ENCODE measurements around the gene PRKCZ.

The PRKCZ gene

GRCh38 chr1:2148691-2149090 is 98.5 kb downstream of the PRKCZ start:
- Histone ChIP-seq H2AFZ (ENCODE audit: low read length) (no peak overlapping the region), H3K79me1 (ENCODE audit: low read depth, low read length) (peaks cover 5% of the 10 kb centered on the region), H3K27ac (replicated peaks; ENCODE audit: low read length) (no peak overlapping the region), H3K23ac (ENCODE audit: low read depth, low read length, poor library complexity) (no peak overlapping the region), H4K8ac (ENCODE audit: low read depth, low read length) (no peak overlapping the region), H3K4me2 (ENCODE audit: insufficient read depth, low read length, poor library complexity, severe bottlenecking) (no peak overlapping the region), H3K4me1 (ENCODE audit: control insufficient read depth in 2 of 2, insufficient read depth in 1 of 2, low read depth in 1 of 2, low read length in 2 of 2) (no peaks in the 10 kb centered on the region), H3K27me3 (ENCODE audit: control insufficient read depth in 3 of 3, insufficient read depth in 3 of 3, low read depth in 1 of 3, low read length in 3 of 3) (peaks cover 0 to 6% (median 0%) of the 10 kb centered on the region in 3 experiments), H2AK5ac (ENCODE audit: low read depth, low read length) (no peak overlapping the region), H2BK15ac (ENCODE audit: low read length) (no peak overlapping the region), H2BK5ac (ENCODE audit: low read length) (no peak overlapping the region), H3K9me3 (replicated peaks in 1 of 2; ENCODE audit: control insufficient read depth in 2 of 2, insufficient read depth in 1 of 2, low read depth in 1 of 2, low read length in 2 of 2) (no peaks in the 10 kb centered on the region), H3K9ac (ENCODE audit: low read depth, low read length, poor library complexity) (no peak overlapping the region), H3K18ac (ENCODE audit: low read length) (no peak overlapping the region), H2BK12ac (ENCODE audit: low read length) (no peak overlapping the region), H3K36me3 (replicated peaks in 1 of 2; ENCODE audit: control insufficient read depth in 2 of 2, insufficient read depth in 2 of 2, low read length in 2 of 2) (peaks cover 0 to 29% of the 10 kb centered on the region in 2 donors), H4K91ac (ENCODE audit: low read depth, low read length, poor library complexity) (no peak overlapping the region), H3K14ac (ENCODE audit: low read length) (no peak overlapping the region), H3K4ac (ENCODE audit: low read length) (no peak overlapping the region), H3K4me3 (ENCODE audit: low read length in 2 of 2) (no peak overlapping the region), H2BK120ac (ENCODE audit: low read depth, low read length) (no peak overlapping the region)
- no CpG with 5 or more reads among the region's 14 CpGs for WGBS, 2 donors (ENCODE audit: extremely low coverage in 2 of 2, insufficient read length in 2 of 2, insufficient replicate concordance in 1 of 2)
- no peak for DNase-seq (ENCODE audit: low spot score)

- DNase-seq (ENCODE audit: low spot score) = no peak
- no CpG with 5 or more reads among the region's 19 CpGs for WGBS, 2 donors (ENCODE audit: extremely low coverage in 2 of 2, insufficient read length in 2 of 2, insufficient replicate concordance in 1 of 2)
Observed at GRCh38 chr1:2150801-2151200, 100.6 kb downstream of the PRKCZ start.

GRCh38 chr1:2151252-2151651 is 101.0 kb downstream of the PRKCZ start:
- Histone ChIP-seq H4K91ac (ENCODE audit: low read depth, low read length, poor library complexity) (no peak overlapping the region), H3K4me2 (ENCODE audit: insufficient read depth, low read length, poor library complexity, severe bottlenecking) (no peak overlapping the region), H2BK120ac (ENCODE audit: low read depth, low read length) (no peak overlapping the region), H2BK5ac (ENCODE audit: low read length) (no peak overlapping the region), H2AK5ac (ENCODE audit: low read depth, low read length) (no peak overlapping the region), H3K4me3 (ENCODE audit: low read length in 2 of 2) (peak overlapping the region in 1 of 2 donors; percentile 26), H2BK12ac (ENCODE audit: low read length) (no peak overlapping the region), H4K8ac (ENCODE audit: low read depth, low read length) (no peak overlapping the region), H3K79me1 (ENCODE audit: low read depth, low read length) (peaks cover 12% of the 10 kb centered on the region), H3K4me1 (ENCODE audit: control insufficient read depth in 2 of 2, insufficient read depth in 1 of 2, low read depth in 1 of 2, low read length in 2 of 2) (peaks cover 0 to 2% of the 10 kb centered on the region in 2 donors), H3K36me3 (replicated peaks in 1 of 2; ENCODE audit: control insufficient read depth in 2 of 2, insufficient read depth in 2 of 2, low read length in 2 of 2) (peaks cover 0 to 31% of the 10 kb centered on the region in 2 donors), H3K23ac (ENCODE audit: low read depth, low read length, poor library complexity) (no peak overlapping the region), H3K14ac (ENCODE audit: low read length) (no peak overlapping the region), H3K4ac (ENCODE audit: low read length) (no peak overlapping the region), H3K9ac (ENCODE audit: low read depth, low read length, poor library complexity) (no peak overlapping the region), H3K9me3 (replicated peaks in 1 of 2; ENCODE audit: control insufficient read depth in 2 of 2, insufficient read depth in 1 of 2, low read depth in 1 of 2, low read length in 2 of 2) (peaks cover 0 to 6% of the 10 kb centered on the region in 2 donors), H2BK15ac (ENCODE audit: low read length) (no peak overlapping the region), H2AFZ (ENCODE audit: low read length) (no peak overlapping the region), H3K18ac (ENCODE audit: low read length) (peak overlapping the region; percentile 2), H3K27ac (replicated peaks; ENCODE audit: low read length) (no peak overlapping the region), H3K27me3 (ENCODE audit: control insufficient read depth in 3 of 3, insufficient read depth in 3 of 3, low read depth in 1 of 3, low read length in 3 of 3) (peaks cover 0 to 6% (median 0%) of the 10 kb centered on the region in 3 experiments)
- no CpG with 5 or more reads among the region's 10 CpGs for WGBS, 2 donors (ENCODE audit: extremely low coverage in 2 of 2, insufficient read length in 2 of 2, insufficient replicate concordance in 1 of 2)
- no peak for DNase-seq (ENCODE audit: low spot score)

More at GRCh38 chr1:2150801-2151200, 100.6 kb downstream of the PRKCZ start:
- H4K91ac ChIP-seq (ENCODE audit: low read depth, low read length, poor library complexity) = no peak overlapping the region
- H3K9me3 ChIP-seq (replicated peaks in 1 of 2; ENCODE audit: control insufficient read depth in 2 of 2, insufficient read depth in 1 of 2, low read depth in 1 of 2, low read length in 2 of 2) = peaks cover 0 to 6% of the 10 kb centered on the region in 2 donors
- no peak overlapping the region for H3K14ac ChIP-seq (ENCODE audit: low read length)
- no peak overlapping the region for H2BK5ac ChIP-seq (ENCODE audit: low read length)
- H3K79me1 ChIP-seq (ENCODE audit: low read depth, low read length) = peaks cover 12% of the 10 kb centered on the region
- no peak overlapping the region for H2BK120ac ChIP-seq (ENCODE audit: low read depth, low read length)
- H2BK12ac ChIP-seq (ENCODE audit: low read length) = no peak overlapping the region
- H4K8ac ChIP-seq (ENCODE audit: low read depth, low read length) = no peak overlapping the region
- peaks cover 0 to 36% of the 10 kb centered on the region in 2 donors for H3K36me3 ChIP-seq (replicated peaks in 1 of 2; ENCODE audit: control insufficient read depth in 2 of 2, insufficient read depth in 2 of 2, low read length in 2 of 2)
- peak overlapping the region; percentile 2 for H3K18ac ChIP-seq (ENCODE audit: low read length)
- H3K9ac ChIP-seq (ENCODE audit: low read depth, low read length, poor library complexity) = no peak overlapping the region
- no peak overlapping the region for H2AK5ac ChIP-seq (ENCODE audit: low read depth, low read length)
- H3K23ac ChIP-seq (ENCODE audit: low read depth, low read length, poor library complexity) = no peak overlapping the region
- H3K4me3 ChIP-seq (ENCODE audit: low read length in 2 of 2) = peak overlapping the region in 1 of 2 donors; percentile 26
- no peak overlapping the region for H2AFZ ChIP-seq (ENCODE audit: low read length)
- no peak overlapping the region for H3K27ac ChIP-seq (replicated peaks; ENCODE audit: low read length)
- no peak overlapping the region for H3K4me2 ChIP-seq (ENCODE audit: insufficient read depth, low read length, poor library complexity, severe bottlenecking)
- peaks cover 0 to 6% (median 0%) of the 10 kb centered on the region in 3 experiments for H3K27me3 ChIP-seq (ENCODE audit: control insufficient read depth in 3 of 3, insufficient read depth in 3 of 3, low read depth in 1 of 3, low read length in 3 of 3)
- peaks cover 0 to 2% of the 10 kb centered on the region in 2 donors for H3K4me1 ChIP-seq (ENCODE audit: control insufficient read depth in 2 of 2, insufficient read depth in 1 of 2, low read depth in 1 of 2, low read length in 2 of 2)
- no peak overlapping the region for H2BK15ac ChIP-seq (ENCODE audit: low read length)
- no peak overlapping the region for H3K4ac ChIP-seq (ENCODE audit: low read length)

- DNase-seq (ENCODE audit: low spot score) = no peak
- Histone ChIP-seq H3K4me3 (ENCODE audit: low read length in 2 of 2) (no peak overlapping the region), H3K4me1 (ENCODE audit: control insufficient read depth in 2 of 2, insufficient read depth in 1 of 2, low read depth in 1 of 2, low read length in 2 of 2) (peaks cover 0 to 2% of the 10 kb centered on the region in 2 donors), H2BK120ac (ENCODE audit: low read depth, low read length) (no peak overlapping the region), H3K9me3 (replicated peaks in 1 of 2; ENCODE audit: control insufficient read depth in 2 of 2, insufficient read depth in 1 of 2, low read depth in 1 of 2, low read length in 2 of 2) (peaks cover 0 to 6% of the 10 kb centered on the region in 2 donors), H2BK5ac (ENCODE audit: low read length) (no peak overlapping the region), H3K4me2 (ENCODE audit: insufficient read depth, low read length, poor library complexity, severe bottlenecking) (no peak overlapping the region), H3K23ac (ENCODE audit: low read depth, low read length, poor library complexity) (no peak overlapping the region), H4K91ac (ENCODE audit: low read depth, low read length, poor library complexity) (no peak overlapping the region), H3K14ac (ENCODE audit: low read length) (no peak overlapping the region), H3K4ac (ENCODE audit: low read length) (no peak overlapping the region), H3K79me1 (ENCODE audit: low read depth, low read length) (peaks cover 12% of the 10 kb centered on the region), H4K8ac (ENCODE audit: low read depth, low read length) (no peak overlapping the region), H3K9ac (ENCODE audit: low read depth, low read length, poor library complexity) (no peak overlapping the region), H2BK15ac (ENCODE audit: low read length) (no peak overlapping the region), H3K36me3 (replicated peaks in 1 of 2; ENCODE audit: control insufficient read depth in 2 of 2, insufficient read depth in 2 of 2, low read length in 2 of 2) (peaks cover 0 to 26% of the 10 kb centered on the region in 2 donors), H2BK12ac (ENCODE audit: low read length) (no peak overlapping the region), H3K27me3 (ENCODE audit: control insufficient read depth in 3 of 3, insufficient read depth in 3 of 3, low read depth in 1 of 3, low read length in 3 of 3) (peaks cover 0 to 6% (median 0%) of the 10 kb centered on the region in 3 experiments), H2AFZ (ENCODE audit: low read length) (no peak overlapping the region), H3K27ac (replicated peaks; ENCODE audit: low read length) (no peak overlapping the region), H2AK5ac (ENCODE audit: low read depth, low read length) (no peak overlapping the region), H3K18ac (ENCODE audit: low read length) (no peak overlapping the region)
- no CpG with 5 or more reads among the region's 6 CpGs for WGBS, 2 donors (ENCODE audit: extremely low coverage in 2 of 2, insufficient read length in 2 of 2, insufficient replicate concordance in 1 of 2)
Observed at GRCh38 chr1:2151911-2152310, 101.7 kb downstream of the PRKCZ start.

All from neuronal stem cell (in vitro differentiated cells).